ENCODE results near the gene TRIM62.
"Not testable (repeated sequence)": the region's sequence is repeated elsewhere in the genome, so short reads cannot be mapped to it uniquely, and the experiment has no call there.

DNA sequence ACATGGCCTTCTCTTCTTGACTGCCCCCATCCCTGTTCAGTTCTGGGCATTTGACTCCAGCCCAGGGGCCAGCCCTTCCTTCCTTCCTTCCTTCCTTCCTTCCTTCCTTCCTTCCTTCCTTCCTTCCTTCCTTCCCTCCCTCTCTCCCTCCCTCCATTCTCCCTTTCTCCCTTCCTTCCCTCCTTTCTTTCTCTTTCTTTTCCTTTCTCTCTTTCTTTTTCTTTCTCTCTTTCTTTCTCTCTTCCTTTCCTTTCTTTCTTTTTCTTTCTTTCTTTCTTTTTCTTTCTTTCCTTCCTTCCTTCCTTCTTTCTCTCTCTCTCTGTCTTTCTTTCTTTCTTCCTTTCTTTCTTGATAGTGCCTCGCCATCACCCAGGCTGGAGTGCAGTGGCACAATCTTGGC, 45.8 kb downstream of the TRIM62 start:
- TF ChIP-seq, protein P1, sequence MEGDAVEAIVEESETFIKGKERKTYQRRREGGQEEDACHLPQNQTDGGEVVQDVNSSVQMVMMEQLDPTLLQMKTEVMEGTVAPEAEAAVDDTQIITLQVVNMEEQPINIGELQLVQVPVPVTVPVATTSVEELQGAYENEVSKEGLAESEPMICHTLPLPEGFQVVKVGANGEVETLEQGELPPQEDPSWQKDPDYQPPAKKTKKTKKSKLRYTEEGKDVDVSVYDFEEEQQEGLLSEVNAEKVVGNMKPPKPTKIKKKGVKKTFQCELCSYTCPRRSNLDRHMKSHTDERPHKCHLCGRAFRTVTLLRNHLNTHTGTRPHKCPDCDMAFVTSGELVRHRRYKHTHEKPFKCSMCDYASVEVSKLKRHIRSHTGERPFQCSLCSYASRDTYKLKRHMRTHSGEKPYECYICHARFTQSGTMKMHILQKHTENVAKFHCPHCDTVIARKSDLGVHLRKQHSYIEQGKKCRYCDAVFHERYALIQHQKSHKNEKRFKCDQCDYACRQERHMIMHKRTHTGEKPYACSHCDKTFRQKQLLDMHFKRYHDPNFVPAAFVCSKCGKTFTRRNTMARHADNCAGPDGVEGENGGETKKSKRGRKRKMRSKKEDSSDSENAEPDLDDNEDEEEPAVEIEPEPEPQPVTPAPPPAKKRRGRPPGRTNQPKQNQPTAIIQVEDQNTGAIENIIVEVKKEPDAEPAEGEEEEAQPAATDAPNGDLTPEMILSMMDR (IDR thresholded peaks at IDR 0.05; ENCODE audit: poor library complexity): not testable (repeated sequence)
- not testable (repeated sequence) for TF ChIP-seq EZH2 (IDR thresholded peaks at IDR 0.05; ENCODE audit: borderline replicate concordance); EZH2phosphoT487 (IDR thresholded peaks at IDR 0.05; ENCODE audit: low read depth, severe bottlenecking, unreplicated experiment)

Measured in hepatocyte (in vitro differentiated cells).